HG02759 (cell line): Measurements from ENCODE around the gene C1orf159.
"Not testable (repeated sequence)": the region's sequence is repeated elsewhere in the genome, so short reads cannot be mapped to it uniquely, and the experiment has no call there.

Source experiments
- ATAC-seq: cut with Tn5 transposase; IDR thresholded peaks from one replicate; pipeline ENCODE4 v1.9.1; 2021; ENCODE audit warnings: mild to moderate bottlenecking, moderate library complexity; ENCODE audit not compliant: unreplicated experiment

The C1orf159 gene

GRCh38 chr1:1150100-1150499, 34.2 kb upstream of the C1orf159 start:
- no peak for ATAC-seq

DNA sequence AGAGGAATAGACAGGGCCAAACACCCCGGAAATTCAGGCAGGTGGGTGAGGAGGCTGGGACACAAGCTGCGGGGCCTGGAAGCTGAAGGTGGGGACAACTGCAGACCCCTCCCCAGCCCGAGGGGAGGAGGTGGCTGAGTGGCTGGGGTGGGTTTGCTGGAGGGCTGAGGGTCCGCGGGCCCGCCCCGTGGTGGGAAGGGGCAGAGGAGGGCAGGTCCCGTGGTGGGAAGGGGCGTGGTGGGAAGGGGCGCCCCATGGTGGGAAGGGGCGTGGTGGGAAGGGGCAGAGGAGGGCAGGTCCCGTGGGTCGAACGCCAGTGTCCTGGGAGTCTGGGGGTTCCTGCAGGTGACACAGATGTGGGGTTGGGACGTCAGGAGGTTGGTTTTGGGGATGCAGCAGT, 33.5 kb upstream of the C1orf159 start:
- no peak for ATAC-seq

DNA sequence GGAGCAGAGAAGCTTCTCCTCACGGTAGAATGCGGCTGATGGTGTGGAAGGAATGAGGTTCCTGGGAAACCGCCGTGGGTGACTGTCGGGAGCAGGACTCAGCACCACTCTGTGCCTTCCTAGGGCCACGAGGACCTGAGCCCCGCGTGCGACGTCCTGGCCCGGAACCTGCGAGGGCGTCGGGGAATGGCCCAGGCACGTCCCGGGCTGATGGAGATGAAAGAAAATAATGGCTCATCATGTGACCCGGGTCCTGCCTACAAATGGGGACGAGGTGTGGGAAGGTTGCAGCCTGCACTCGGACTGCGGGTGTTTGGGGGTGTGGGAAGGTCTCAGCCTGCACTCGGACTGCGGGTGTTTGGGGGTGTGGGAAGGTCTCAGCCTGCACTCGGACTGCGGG, 32.7 kb upstream of the C1orf159 start:
- ATAC-seq = no peak

GRCh38 chr1:1148061-1148460, 32.2 kb upstream of the C1orf159 start:
- ATAC-seq = no peak

- ATAC-seq = no peak
Observed at GRCh38 chr1:1146596-1146995, 30.7 kb upstream of the C1orf159 start.

DNA sequence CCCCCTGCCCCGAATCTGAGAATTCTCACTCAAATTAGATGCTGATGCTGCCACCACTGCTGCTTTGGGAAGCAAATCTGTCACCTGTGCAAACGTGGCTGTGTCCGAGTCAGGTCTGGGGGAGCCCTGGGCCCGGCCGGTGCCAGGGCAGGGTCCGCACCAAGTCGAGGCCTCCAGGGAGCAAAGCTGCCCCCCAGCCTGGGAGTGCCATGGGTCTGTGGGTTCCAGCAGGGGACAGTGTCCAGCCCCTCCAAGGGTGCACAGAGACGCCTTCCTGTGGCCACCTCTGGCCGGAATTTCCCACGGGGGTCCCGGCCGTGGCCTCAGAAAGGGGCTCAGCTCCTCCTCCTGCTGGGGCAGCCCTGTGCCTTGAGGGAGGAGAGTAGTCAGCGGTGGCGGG, 30.1 kb upstream of the C1orf159 start:
- ATAC-seq = no peak

- no peak for ATAC-seq
Observed at GRCh38 chr1:1145547-1145914, 29.6 kb upstream of the C1orf159 start.

GRCh38 chr1:1144843-1145546, 29.1 kb upstream of the C1orf159 start:
- no peak for ATAC-seq

DNA sequence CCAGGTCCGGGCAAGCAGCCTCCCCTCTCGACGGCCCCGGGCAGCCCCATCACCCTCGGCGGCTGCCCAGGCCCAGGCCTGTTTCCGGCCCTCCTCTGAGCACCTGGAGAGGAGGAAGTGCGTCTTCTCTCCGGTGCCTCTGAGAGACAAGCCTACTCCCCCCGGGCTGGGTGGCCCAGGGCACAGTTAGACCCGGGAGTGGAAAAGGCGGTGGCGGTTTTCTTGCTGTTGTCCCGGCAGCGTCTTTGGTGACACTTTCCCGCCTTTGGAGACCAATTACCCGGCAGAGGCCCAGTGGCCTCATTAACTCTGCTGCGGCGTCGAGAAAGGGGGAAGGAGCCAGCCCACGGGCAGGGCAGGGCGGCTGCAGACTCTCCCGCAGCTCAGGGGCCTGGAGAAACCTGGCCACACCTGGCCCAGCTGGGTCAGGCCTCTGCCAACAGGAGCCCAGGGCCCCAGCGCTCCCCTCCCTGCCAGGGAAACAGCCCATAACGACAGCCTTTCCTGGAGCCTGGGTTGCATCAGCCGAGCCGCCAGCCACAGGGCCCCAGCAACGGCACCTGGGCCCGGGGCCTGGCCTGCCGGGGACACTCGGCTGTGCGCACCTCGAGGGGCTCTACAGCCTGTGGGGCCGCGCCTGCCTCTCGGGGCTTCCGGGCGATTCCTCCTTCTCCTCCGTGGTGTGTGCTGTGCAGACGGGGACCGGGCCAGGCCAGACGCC, 28.4 kb upstream of the C1orf159 start:
- ATAC-seq = no peak

GRCh38 chr1:1143636-1144035, 27.7 kb upstream of the C1orf159 start:
- no peak for ATAC-seq

GRCh38 chr1:1142844-1143243, 27.0 kb upstream of the C1orf159 start:
- ATAC-seq = no peak

DNA sequence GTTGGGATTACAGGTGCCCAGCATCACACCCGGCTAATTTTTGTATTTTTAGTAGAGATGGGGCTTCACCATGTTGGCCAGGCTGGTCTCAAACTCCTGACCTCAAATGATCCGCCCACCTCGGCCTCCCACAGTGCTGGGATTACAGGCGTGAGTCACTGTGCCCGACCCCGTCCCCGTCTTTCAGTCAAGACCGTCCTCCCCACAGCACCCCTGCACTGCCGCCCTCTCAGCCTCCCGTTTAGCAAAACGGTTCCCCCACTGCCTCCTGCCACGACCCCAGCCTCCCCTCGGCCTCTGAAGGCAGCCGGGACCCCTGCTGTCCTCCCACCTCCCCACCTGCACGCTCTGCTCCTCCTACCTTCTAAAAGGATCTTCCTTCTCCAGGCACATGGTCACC, 26.5 kb upstream of the C1orf159 start:
- not testable (repeated sequence) for ATAC-seq

DNA sequence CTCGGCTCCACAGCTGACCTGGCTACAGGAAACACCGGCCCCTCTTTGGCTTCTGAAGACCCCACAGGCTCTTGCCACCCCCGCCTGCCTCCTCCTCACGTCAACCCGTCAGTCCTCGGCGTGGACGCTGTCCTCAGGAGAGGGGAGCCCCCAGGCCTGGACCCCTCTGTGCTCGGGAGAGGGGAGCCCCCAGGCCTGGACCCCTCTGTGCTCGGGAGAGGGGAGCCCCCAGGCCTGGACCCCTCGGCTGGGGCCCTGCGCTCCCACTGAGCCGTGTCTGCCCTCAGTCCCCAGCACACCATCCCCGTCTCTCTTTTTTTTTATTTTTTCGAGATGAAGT, 26.0 kb upstream of the C1orf159 start:
- no peak for ATAC-seq

DNA sequence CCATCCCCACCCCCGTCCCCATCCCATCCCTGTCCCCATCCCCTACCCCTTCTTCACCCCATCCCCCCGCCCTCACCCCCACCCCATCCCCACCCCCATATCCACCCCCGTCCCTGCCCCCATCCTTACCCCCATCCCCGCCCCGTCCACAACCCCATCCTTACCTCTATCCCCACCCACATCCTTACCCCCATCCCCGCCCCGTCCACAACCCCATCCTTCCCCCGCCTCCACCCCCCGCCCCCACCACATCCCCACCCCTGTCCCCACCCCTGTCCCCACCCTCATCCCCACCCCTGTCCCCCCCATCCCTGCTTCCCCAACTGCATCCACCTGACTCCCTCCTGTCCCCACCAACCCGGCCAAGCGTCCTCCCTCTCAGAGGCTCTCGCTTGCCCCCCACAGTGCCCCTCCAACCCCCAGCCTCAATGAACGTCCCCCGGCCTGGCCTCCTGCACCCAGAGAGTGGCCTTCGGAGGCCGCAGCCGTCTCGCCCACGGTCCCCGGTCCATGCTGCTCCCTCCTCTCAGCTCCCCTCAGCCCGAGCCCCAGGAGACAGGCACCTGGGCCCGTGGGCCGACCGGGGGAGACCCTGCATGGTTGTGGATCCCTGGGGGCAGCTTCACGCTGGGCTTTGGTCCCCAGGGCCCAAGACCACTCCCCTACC, 25.5 kb upstream of the C1orf159 start:
- ATAC-seq = no peak

DNA sequence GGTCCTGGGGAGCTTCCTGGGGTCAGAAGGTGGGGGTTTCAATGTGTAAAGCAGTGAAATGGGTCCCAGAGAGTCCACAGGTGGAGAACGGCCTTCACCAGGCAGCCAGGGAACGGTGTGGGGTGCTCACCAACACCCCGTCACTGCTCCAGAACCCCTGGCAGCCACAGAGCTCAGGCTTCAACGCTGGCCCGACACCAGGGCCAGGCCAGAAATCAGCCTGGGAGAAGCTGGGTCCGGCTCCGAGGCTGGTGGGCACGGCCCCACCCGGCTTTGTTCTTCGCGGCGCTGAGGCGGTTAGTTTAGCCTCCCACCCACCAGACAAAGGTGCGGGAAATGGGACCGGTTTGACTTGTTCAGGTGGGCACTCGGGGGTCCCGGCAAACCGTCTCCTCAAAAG, 24.8 kb upstream of the C1orf159 start:
- no peak for ATAC-seq

- ATAC-seq = no peak
Observed at GRCh38 chr1:1137256-1138045, 21.6 kb upstream of the C1orf159 start.

GRCh38 chr1:1136547-1137230, 20.8 kb upstream of the C1orf159 start:
- ATAC-seq = no peak

DNA sequence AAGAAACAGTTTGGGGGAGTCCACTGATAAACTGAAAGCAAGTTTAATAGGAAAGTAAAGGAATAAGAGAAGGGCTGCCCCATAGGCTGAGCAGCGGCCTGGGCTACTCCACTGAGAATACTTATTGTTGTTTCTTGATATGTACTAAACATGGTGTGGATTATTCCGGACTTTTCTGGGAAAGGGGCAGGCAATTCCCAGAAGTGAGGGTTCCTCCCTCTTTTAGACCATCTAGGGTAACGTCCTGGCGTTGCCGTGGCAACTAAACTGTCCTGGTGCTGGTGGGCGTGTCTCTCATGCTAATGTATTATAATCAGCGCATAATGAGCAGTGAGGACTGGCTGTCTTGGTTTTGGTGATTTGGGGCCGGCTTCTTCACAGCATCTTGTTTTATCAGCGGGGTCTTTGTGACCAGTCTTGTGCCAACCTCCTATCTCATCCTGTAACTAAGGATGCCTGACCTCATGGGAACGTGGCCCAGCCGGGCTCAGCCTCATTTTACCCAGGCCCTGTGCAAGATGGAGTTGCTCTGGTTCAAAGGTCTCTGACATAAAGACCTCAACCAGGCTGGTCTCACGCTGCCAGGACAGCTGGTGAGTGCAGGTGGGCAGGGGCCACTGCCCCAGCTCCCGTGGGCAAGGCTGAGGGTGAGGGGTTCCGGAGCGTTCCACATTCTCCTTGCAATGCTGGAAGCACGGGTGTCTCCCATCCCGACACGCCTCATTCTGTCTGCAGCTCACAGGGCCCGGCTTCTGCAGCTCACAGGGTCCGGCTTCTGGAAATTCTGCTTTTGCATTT, 19.6 kb upstream of the C1orf159 start:
- ATAC-seq = no peak

- ATAC-seq = no peak
Observed at GRCh38 chr1:1134300-1134970, 18.5 kb upstream of the C1orf159 start.
